AG04450 (cell line): ENCODE results near the gene PCED1B. TPM values are rescaled to one million over a fixed set of nuclear protein-coding genes. Genes with fewer than 3 reads are reported as not detected.
A peak's percentile ranks its signal among the peaks of the same experiment; 100 is the strongest.

Experiments used
- CTCF ChIA-PET: fragments of 300-600, 350-600 bp; formaldehyde crosslinking; extraction: SDS; loops from one replicate; lab custom pipeline; 2022; ENCODE audit warnings: antibody characterized with exemption, inconsistent platforms; lab: Charles Lee
- POLR2A ChIA-PET: fragments of 350-600 bp; formaldehyde crosslinking; extraction: SDS; loops from one replicate; lab custom pipeline; 2021; ENCODE audit warnings: antibody characterized with exemption, inconsistent platforms; lab: Yijun Ruan, JAX
- DNase-seq: peaks from one replicate; pipeline ENCODE4 v3.0.0-alpha.2; 2011; ENCODE audit warnings: low read depth, low spot score
- H3K27ac ChIP-seq: one replicate; pipeline ENCODE4 v1.5.1; 2012; ENCODE audit warnings: low read depth, low read length, control low read depth
- H3K27me3 ChIP-seq: one replicate; pipeline ENCODE4 v1.6.0; 2012; ENCODE audit warnings: low read length; ENCODE audit not compliant: control insufficient read depth, insufficient read depth
- H3K4me3 ChIP-seq: 2 replicates; pipeline ENCODE4 v1.5.1; 2011; ENCODE audit warnings: mild to moderate bottlenecking, low read depth, low read length, control low read depth
- H3K9me3 ChIP-seq: 2 replicates; pipeline ENCODE4 v1.5.1; 2012; ENCODE audit warnings: low read length; ENCODE audit not compliant: control insufficient read depth, insufficient read depth
- polyA plus RNA-seq: library from polyadenylated mRNA; depleted of rRNA; stranded (reverse); fragments of >200 nt; gene quantifications from 2 replicates; pipeline ENCODE4 v1.2.3, GENCODE V29; 2011
- TF ChIP-seq, protein P1 (sequence below): IDR thresholded peaks from 2 replicates; pipeline ENCODE4 v1.5.1; 2011; ENCODE audit warnings: low read depth, low read length, control low read depth, inconsistent platforms

PCED1B gene
- polyA plus RNA-seq, 1 experiment = 0.88 TPM

DNA sequence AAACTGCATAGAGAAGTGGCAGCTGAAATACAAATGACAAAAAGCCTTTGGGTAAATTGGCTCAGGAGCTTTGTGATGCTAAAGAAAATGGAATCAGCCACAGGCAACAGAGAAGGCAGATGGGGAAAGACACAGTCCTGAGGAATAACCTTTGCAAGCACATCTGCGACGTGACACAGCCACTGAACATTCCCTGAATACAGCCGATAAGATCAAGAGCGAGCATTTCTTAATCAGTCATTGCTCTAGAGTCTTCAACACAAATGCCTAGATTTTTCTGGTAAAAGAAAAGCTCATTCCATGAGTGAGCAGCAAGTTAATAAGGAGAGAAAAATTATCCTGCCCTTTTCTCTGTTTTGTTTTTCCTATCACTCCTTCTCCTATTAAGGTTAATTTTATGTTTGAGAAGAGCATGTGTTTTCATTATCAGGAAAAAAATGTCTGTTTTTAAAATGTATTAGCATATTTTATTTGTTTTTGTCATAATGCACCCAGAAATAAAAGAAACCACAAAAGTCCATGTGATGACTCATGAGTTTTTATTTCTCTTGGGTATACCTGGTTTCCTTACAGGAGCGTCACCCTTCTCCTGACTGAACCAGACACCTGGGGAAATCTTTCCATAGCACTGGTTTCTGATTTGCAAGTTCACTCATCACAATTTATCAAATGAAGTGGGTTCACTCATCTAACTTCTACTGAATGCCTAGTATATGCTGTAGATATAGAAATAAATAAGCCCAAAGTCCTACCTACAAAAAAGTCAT is 45.4 kb upstream of the PCED1B start:
- ChIA-PET CTCF (interaction anchor here (1.0 to 4.3 kb wide), 11 partner anchors 11 to 652 kb away, joined by 3 to 76 read pairs (median 8); partner anchors contain the start of genes AMIGO2 and PCED1B), POLR2A (no interaction called here)
- TF ChIP-seq, protein P1, sequence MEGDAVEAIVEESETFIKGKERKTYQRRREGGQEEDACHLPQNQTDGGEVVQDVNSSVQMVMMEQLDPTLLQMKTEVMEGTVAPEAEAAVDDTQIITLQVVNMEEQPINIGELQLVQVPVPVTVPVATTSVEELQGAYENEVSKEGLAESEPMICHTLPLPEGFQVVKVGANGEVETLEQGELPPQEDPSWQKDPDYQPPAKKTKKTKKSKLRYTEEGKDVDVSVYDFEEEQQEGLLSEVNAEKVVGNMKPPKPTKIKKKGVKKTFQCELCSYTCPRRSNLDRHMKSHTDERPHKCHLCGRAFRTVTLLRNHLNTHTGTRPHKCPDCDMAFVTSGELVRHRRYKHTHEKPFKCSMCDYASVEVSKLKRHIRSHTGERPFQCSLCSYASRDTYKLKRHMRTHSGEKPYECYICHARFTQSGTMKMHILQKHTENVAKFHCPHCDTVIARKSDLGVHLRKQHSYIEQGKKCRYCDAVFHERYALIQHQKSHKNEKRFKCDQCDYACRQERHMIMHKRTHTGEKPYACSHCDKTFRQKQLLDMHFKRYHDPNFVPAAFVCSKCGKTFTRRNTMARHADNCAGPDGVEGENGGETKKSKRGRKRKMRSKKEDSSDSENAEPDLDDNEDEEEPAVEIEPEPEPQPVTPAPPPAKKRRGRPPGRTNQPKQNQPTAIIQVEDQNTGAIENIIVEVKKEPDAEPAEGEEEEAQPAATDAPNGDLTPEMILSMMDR = no peak
- Histone ChIP-seq H3K9me3 (no peaks in the 10 kb centered on the region), H3K27ac (no peak overlapping the region), H3K4me3 (no peak overlapping the region), H3K27me3 (no peaks in the 10 kb centered on the region)
- DNase-seq = no peak

DNA sequence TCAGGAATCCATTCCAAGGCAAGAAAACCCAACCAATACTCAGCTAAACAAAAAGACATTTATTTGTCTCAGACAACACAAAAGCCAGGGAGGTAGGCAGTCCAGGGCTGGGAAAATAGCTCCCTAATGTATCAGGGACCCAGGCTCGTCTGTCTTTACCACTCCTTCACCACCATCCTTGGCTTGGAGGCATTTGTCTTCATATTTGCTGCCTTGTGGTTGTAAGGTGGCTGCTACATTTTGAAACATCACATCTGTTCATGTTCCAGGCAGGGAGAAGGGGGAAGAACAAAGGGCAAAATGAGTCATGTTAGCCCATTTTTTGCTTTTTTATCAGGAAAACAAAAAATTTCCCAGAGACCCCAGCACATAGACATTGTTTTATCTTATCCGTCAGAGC is 44.8 kb upstream of the PCED1B start:
- Histone ChIP-seq H3K27ac (peak overlapping the region; percentile 49), H3K9me3 (no peaks in the 10 kb centered on the region), H3K4me3 (no peak overlapping the region), H3K27me3 (no peaks in the 10 kb centered on the region)
- ChIA-PET CTCF (interaction anchor here (1.1 to 4.3 kb wide), 5 partner anchors 12 to 652 kb away, joined by 4 to 76 read pairs (median 56); no protein-coding TSS in a partner anchor), POLR2A (no interaction called here)
- TF ChIP-seq, protein P1 = no peak
- DNase-seq = no peak

DNA sequence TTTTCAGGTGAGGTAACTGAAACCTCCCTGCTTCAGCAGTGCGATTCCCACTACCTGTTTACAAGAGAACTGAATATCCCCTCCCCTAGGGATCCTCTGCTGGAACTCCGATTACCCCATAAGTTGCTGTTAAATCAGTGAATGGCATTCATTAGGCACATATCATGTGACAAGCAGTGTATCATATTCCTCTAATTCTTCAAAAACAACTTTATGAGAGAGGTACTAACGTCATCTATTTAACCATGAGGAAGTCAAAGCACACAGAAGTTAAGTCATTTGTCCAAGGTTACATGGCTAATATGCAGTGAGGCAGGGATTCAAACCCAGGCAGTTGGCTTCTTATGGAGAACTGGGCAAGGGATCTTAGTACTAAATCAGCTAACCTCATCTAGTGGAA is 43.9 kb upstream of the PCED1B start:
- TF ChIP-seq, protein P1 = no peak
- ChIA-PET POLR2A (no interaction called here), CTCF (interaction anchor here (1.0 to 4.3 kb wide), 3 partner anchors 35 to 361 kb away, joined by 3 to 76 read pairs (median 56); no protein-coding TSS in a partner anchor)
- Histone ChIP-seq H3K27me3 (no peaks in the 10 kb centered on the region), H3K9me3 (no peaks in the 10 kb centered on the region), H3K4me3 (no peak overlapping the region), H3K27ac (no peak overlapping the region)
- no peak for DNase-seq

DNA sequence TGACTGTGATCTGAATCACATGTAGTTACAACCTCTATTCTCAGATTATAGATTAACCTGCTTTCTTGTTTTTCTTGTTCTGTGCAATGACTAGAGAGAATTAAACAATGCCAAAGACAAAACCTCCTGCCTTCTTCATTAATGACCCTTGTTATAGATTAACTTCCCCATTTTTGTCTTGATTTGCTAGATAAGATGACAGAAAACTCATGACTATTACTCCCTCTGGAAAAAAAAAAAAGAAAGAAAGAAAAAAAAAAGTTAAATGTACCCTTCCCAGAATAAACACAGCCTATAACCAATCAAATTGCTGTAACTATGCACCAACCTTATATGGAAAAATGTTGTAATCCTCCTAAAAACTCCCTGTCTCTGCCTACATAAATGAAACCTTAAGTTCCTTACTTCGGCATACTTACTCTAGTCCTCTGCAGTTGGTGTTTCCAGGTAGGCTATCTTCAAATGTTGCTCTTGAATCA is 41.1 kb upstream of the PCED1B start:
- H3K4me3 ChIP-seq = no peak overlapping the region
- CTCF ChIA-PET = interaction anchor here (1.3 kb wide), 1 partner anchor 359 kb away, joined by 3 read pairs; no protein-coding TSS in a partner anchor
- H3K27me3 ChIP-seq = no peaks in the 10 kb centered on the region
- TF ChIP-seq, protein P1 = no peak
- H3K9me3 ChIP-seq = no peaks in the 10 kb centered on the region
- no peak for DNase-seq
- POLR2A ChIA-PET = no interaction called here
- no peak overlapping the region for H3K27ac ChIP-seq

DNA sequence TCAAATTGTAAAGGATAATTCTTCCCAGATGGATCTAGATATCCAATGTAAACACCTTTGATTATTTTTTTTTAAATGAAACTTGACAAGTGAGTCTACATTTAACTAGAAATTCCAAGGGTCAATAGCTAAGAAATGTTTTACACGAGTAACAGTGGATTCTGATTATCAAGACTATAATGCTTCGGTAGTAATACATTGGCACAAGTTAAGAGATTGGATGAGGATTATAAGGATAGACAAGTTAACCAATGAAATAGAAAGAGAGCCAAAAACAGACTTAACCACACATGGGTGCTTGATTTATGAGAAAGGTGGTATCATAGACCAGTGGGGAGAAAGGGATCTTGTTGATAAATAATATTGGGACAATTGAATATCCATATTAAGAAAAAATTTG is 40.3 kb upstream of the PCED1B start:
- ChIA-PET POLR2A (no interaction called here), CTCF (interaction anchor here (0.6 to 1.3 kb wide), 2 partner anchors 358 to 1212 kb away, joined by 3 read pairs; no protein-coding TSS in a partner anchor)
- Histone ChIP-seq H3K9me3 (no peaks in the 10 kb centered on the region), H3K27ac (no peak overlapping the region), H3K27me3 (no peaks in the 10 kb centered on the region), H3K4me3 (no peak overlapping the region)
- TF ChIP-seq, protein P1 = no peak
- no peak for DNase-seq
